Tibial artery (tissue), 4 donors: Measurements from ENCODE around the gene RELCH.
A peak's percentile ranks its signal among the peaks of the same experiment; 100 is the strongest.

Experiments
- DNase-seq, 2 donors: peaks; one replicate each; pipeline ENCODE4 v3.0.0-alpha.2; 2019
- H3K27ac ChIP-seq, 2 donors: fragments of 200-600 bp; sonication (generic) in 1 of 2; 1 replicate in 1 of 2; 2 replicates in 1 of 2; pipeline ENCODE4 v1.5.1; 2018 to 2019; ENCODE audit warnings: mild to moderate bottlenecking in 1 of 2
- H3K27me3 ChIP-seq, 2 donors: fragments of 200-600 bp; sonication (generic) in 1 of 2; one replicate each; pipeline versions ENCODE4 v1.5.1 to v1.6.0; 2016 to 2019
- H3K36me3 ChIP-seq, 3 donors: fragments of 200-600 bp; sonication (generic) in 2 of 3; one replicate each; pipeline ENCODE4 v1.5.1; 2016 to 2019; ENCODE audit warnings: mild to moderate bottlenecking in 2 of 3
- H3K4me1 ChIP-seq, 4 donors: fragments of 200-600 bp; sonication (generic) in 2 of 4; 1 replicate in 3 of 4; 2 replicates in 1 of 4; pipeline ENCODE4 v1.5.1; 2016 to 2019
- H3K4me3 ChIP-seq, 2 donors: fragments of 200-600 bp; sonication (generic) in 1 of 2; 1 replicate in 1 of 2; 2 replicates in 1 of 2; pipeline ENCODE4 v1.5.1; 2018 to 2019; ENCODE audit warnings: mild to moderate bottlenecking in 2 of 2
- H3K9me3 ChIP-seq, 3 donors: fragments of 200-600 bp; sonication (generic) in 1 of 3; one replicate each; pipeline ENCODE4 v1.5.1; 2016 to 2019
- CTCF ChIP-seq, 2 experiments: fragments of 200-600 bp in 1 of 2; fragments of 450-650 bp in 1 of 2; IDR thresholded peaks; one replicate each; pipeline ENCODE4 v1.5.1; 2017 to 2019; ENCODE audit warnings: antibody characterized with exemption in 2 of 2, mild to moderate bottlenecking in 1 of 2, moderate library complexity in 1 of 2
- intact Hi-C: fragments of 100-400 bp; cut with DNase I; formaldehyde crosslinking; loops from one replicate; pipeline ENCODE4 v1.15.0; 2023; ENCODE audit warnings: low total_unique reads

Gene RELCH

GRCh38 chr18:62179213-62179612, 7.8 kb upstream of the RELCH start:
- Histone ChIP-seq H3K36me3 (no peaks in the 10 kb centered on the region), H3K9me3 (no peaks in the 10 kb centered on the region), H3K4me3 (no peak overlapping the region), H3K27ac (no peak overlapping the region), H3K4me1 (no peaks in the 10 kb centered on the region), H3K27me3 (no peaks in the 10 kb centered on the region)
- DNase-seq, result no peak
- TF ChIP-seq CTCF (IDR thresholded peaks at IDR 0.05), result no peak
- intact Hi-C loops, result no loop called here

- Histone ChIP-seq H3K4me1 (peaks cover 0 to 15% (median 7%) of the 10 kb centered on the region in 4 donors), H3K27me3 (no peaks in the 10 kb centered on the region), H3K27ac (no peak overlapping the region), H3K9me3 (no peaks in the 10 kb centered on the region), H3K4me3 (no peak overlapping the region), H3K36me3 (no peaks in the 10 kb centered on the region)
- DNase-seq, result no peak
- intact Hi-C loops, result loop anchor here (5.0 to 10.0 kb wide), 4 partner anchors 70 to 1233 kb away; partner anchors contain the start of gene ZCCHC2
- no peak for TF ChIP-seq CTCF (IDR thresholded peaks at IDR 0.05)
Observed at GRCh38 chr18:62182220-62182619, 4.8 kb upstream of the RELCH start.

GRCh38 chr18:62183578-62184195, 3.4 kb upstream of the RELCH start:
- Histone ChIP-seq H3K4me1 (peaks cover 0 to 21% (median 14%) of the 10 kb centered on the region in 4 donors), H3K4me3 (no peak overlapping the region), H3K9me3 (no peaks in the 10 kb centered on the region), H3K27me3 (no peaks in the 10 kb centered on the region), H3K36me3 (no peaks in the 10 kb centered on the region), H3K27ac (no peak overlapping the region)
- intact Hi-C loops, result loop anchor here (5.0 to 10.0 kb wide), 4 partner anchors 69 to 1231 kb away; partner anchors contain the start of gene ZCCHC2
- peak; percentile 86 to 98 for TF ChIP-seq CTCF (IDR thresholded peaks at IDR 0.05)
- DNase-seq, result no peak

GRCh38 chr18:62186499-62186773, 619 bp upstream of the RELCH start:
- no peaks in the 10 kb centered on the region for H3K9me3 ChIP-seq
- no peaks in the 10 kb centered on the region for H3K36me3 ChIP-seq
- TF ChIP-seq CTCF (IDR thresholded peaks at IDR 0.05), result no peak
- H3K27ac ChIP-seq, result peak overlapping the region; percentile 83 to 89
- H3K4me3 ChIP-seq, result peak overlapping the region; percentile 81 to 91
- no peak for DNase-seq
- intact Hi-C loops, result loop anchor here (10.0 kb wide), 3 partner anchors 338 to 1228 kb away; partner anchors contain the start of gene ZCCHC2
- H3K4me1 ChIP-seq, result peaks cover 0 to 48% (median 28%) of the 10 kb centered on the region in 4 donors
- no peaks in the 10 kb centered on the region for H3K27me3 ChIP-seq

GRCh38 chr18:62187543-62188510, 772 bp downstream of the RELCH start:
- peak overlapping the region; percentile 81 to 91 for H3K4me3 ChIP-seq
- peak overlapping the region; percentile 75 to 76 for H3K27ac ChIP-seq
- TF ChIP-seq CTCF (IDR thresholded peaks at IDR 0.05), result no peak
- no peaks in the 10 kb centered on the region for H3K27me3 ChIP-seq
- peak; percentile 21 to 65 for DNase-seq
- intact Hi-C loops, result loop anchor here (10.0 kb wide), 3 partner anchors 337 to 1227 kb away; partner anchors contain the start of gene ZCCHC2
- H3K9me3 ChIP-seq, result no peaks in the 10 kb centered on the region
- H3K36me3 ChIP-seq, result no peaks in the 10 kb centered on the region
- peaks cover 0 to 48% (median 30%) of the 10 kb centered on the region in 4 donors for H3K4me1 ChIP-seq
